GM12878 (cell line): ENCODE results near the gene CYTIP. TPM values are rescaled to one million over a fixed set of nuclear protein-coding genes. Genes with fewer than 3 reads are reported as not detected.

Experiments
- BCL3 ChIP-seq: IDR thresholded peaks from 2 replicates; pipeline ENCODE4 v1.6.1; 2011; ENCODE audit warnings: borderline replicate concordance, low read depth, mild to moderate bottlenecking, moderate library complexity, low read length; ENCODE audit not compliant: insufficient read depth, poor library complexity, severe bottlenecking
- CBX5 ChIP-seq: sonication (generic); IDR thresholded peaks from 2 replicates; pipeline ENCODE4 v1.6.1; 2016; ENCODE audit warnings: low read depth, moderate library complexity, mild to moderate bottlenecking, inconsistent platforms
- FOS ChIP-seq: IDR thresholded peaks from 3 replicates; pipeline ENCODE4 v1.6.1; 2011; ENCODE audit warnings: borderline replicate concordance; ENCODE audit not compliant: insufficient read length; ENCODE audit errors: extremely low read depth
- HSF1 ChIP-seq: fragments of 150-350 bp; IDR thresholded peaks from 2 replicates; pipeline ENCODE4 v1.6.1; 2014; ENCODE audit warnings: mild to moderate bottlenecking, low read depth, low read length
- JUND ChIP-seq: IDR thresholded peaks from 2 replicates; pipeline ENCODE4 v1.6.1; 2012; ENCODE audit warnings: low read depth, mild to moderate bottlenecking, low read length, improper control_type of control experiment, moderate library complexity
- KDM1A ChIP-seq: fragments of 200-600 bp; sonication (generic); IDR thresholded peaks from 2 replicates; pipeline ENCODE4 v1.6.1; 2016; ENCODE audit warnings: borderline replicate concordance
- MEF2A ChIP-seq: IDR thresholded peaks from 2 replicates; pipeline ENCODE4 v1.6.1; 2011; ENCODE audit warnings: low read depth, mild to moderate bottlenecking, low read length, moderate library complexity; ENCODE audit not compliant: insufficient read depth
- NR2F1 ChIP-seq: fragments of 450-650 bp; conservative IDR thresholded peaks from 2 replicates; pipeline ENCODE4 v1.6.1; 2017; ENCODE audit warnings: mild to moderate bottlenecking
- NRF1 ChIP-seq: conservative IDR thresholded peaks from 2 replicates; pipeline ENCODE4 v1.6.1; 2011; ENCODE audit warnings: mild to moderate bottlenecking, low read depth, low read length, improper control_type of control experiment
- RFX5 ChIP-seq: IDR thresholded peaks from 2 replicates; pipeline ENCODE4 v1.6.1; 2011; ENCODE audit warnings: low read depth, low read length, improper control_type of control experiment
- SREBF1 ChIP-seq: IDR thresholded peaks from 2 replicates; pipeline ENCODE4 v1.6.1; 2012; ENCODE audit warnings: mild to moderate bottlenecking, low read length
- SRF ChIP-seq, 2 experiments: IDR thresholded peaks; 2 replicates each; pipeline ENCODE4 v1.6.1; 2011; ENCODE audit warnings: low read depth in 2 of 2, low read length in 2 of 2, mild to moderate bottlenecking in 1 of 2, moderate library complexity in 1 of 2
- STAT3 ChIP-seq: IDR thresholded peaks from 2 replicates; pipeline ENCODE4 v1.6.1; 2011; ENCODE audit warnings: low read depth, low read length, improper control_type of control experiment
- WRNIP1 ChIP-seq: IDR thresholded peaks from 2 replicates; pipeline ENCODE4 v1.6.1; 2011; ENCODE audit warnings: low read depth, low read length, improper control_type of control experiment, borderline replicate concordance
- ZBTB4 ChIP-seq: fragments of 450-650 bp; formaldehyde crosslinking; IDR thresholded peaks from 2 replicates; pipeline ENCODE4 v1.4.0; 2022; ENCODE audit warnings: mild to moderate bottlenecking, moderate library complexity
- ZNF24 ChIP-seq: fragments of 450-650 bp; IDR thresholded peaks from 2 replicates; pipeline ENCODE4 v1.6.1; 2017; ENCODE audit warnings: antibody characterized with exemption, mild to moderate bottlenecking
- ZZZ3 ChIP-seq: IDR thresholded peaks from 2 replicates; pipeline ENCODE4 v1.6.1; 2011; ENCODE audit warnings: low read depth; ENCODE audit not compliant: control insufficient read depth, insufficient read length
- polyA plus RNA-seq, 11 experiments: library from polyadenylated mRNA; depleted of rRNA in 4 of 11; unstranded in 6 of 11; stranded (reverse) in 5 of 11; fragments of >200 nt; fragmentation: Nextera tagmentation in 4 of 11; fragmentation: Illumina TruSeq in 1 of 11; extraction: Ambion mirVana in 4 of 11; extraction: Trizol in 1 of 11; gene quantifications; 1 replicate in 1 of 11; 2 replicates in 10 of 11; pipeline versions ENCODE4 v1.2.1 to v1.2.3, GENCODE V29; 2011 to 2016; ENCODE audit warnings: inconsistent platforms in 2 of 11, missing spikeins in 2 of 11, low read depth in 1 of 11
- total RNA-seq, 4 experiments: library from RNA; depleted of rRNA in 3 of 4; stranded (reverse); fragments of >200 nt in 3 of 4; fragmentation: Illumina TruSeq in 1 of 4; extraction: Trizol in 1 of 4; gene quantifications; 2 replicates each; pipeline versions ENCODE4 v1.2.1 to v1.2.3, GENCODE V29; 2013 to 2021
- TF ChIP-seq, protein P1 (sequence below): fragments of 450-650 bp; IDR thresholded peaks from 2 replicates; pipeline ENCODE4 v1.6.1; 2017; ENCODE audit warnings: mild to moderate bottlenecking, low read depth, inconsistent platforms; ENCODE audit not compliant: poor library complexity, severe bottlenecking
- TF ChIP-seq, protein P2 (sequence below): fragments of 450-650 bp; IDR thresholded peaks from 2 replicates; pipeline ENCODE4 v1.6.1; 2016; ENCODE audit warnings: mild to moderate bottlenecking

The CYTIP gene
- total and polyA plus RNA-seq, 10 of the 15 experiments (the other 5 are each of a cell fraction or from before 2014, with no cell fraction given): 55.1 to 178 (median 73.4) TPM

GRCh38 chr2:157468931-157469708, 25.2 kb upstream of the CYTIP start (continued):
- TF ChIP-seq, protein P1, sequence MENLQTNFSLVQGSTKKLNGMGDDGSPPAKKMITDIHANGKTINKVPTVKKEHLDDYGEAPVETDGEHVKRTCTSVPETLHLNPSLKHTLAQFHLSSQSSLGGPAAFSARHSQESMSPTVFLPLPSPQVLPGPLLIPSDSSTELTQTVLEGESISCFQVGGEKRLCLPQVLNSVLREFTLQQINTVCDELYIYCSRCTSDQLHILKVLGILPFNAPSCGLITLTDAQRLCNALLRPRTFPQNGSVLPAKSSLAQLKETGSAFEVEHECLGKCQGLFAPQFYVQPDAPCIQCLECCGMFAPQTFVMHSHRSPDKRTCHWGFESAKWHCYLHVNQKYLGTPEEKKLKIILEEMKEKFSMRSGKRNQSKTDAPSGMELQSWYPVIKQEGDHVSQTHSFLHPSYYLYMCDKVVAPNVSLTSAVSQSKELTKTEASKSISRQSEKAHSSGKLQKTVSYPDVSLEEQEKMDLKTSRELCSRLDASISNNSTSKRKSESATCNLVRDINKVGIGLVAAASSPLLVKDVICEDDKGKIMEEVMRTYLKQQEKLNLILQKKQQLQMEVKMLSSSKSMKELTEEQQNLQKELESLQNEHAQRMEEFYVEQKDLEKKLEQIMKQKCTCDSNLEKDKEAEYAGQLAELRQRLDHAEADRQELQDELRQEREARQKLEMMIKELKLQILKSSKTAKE: peak; percentile 91
- TF ChIP-seq ZBTB4: no peak
- peak; percentile 43 for TF ChIP-seq CBX5
- TF ChIP-seq SRF (IDR thresholded peaks at IDR 0.05; ENCODE audit: low read depth in 2 of 2, low read length in 2 of 2): peak in 1 of 2 experiments; percentile 67; a peak in 1 of 4 replicates
- peak; percentile 47; the same call in 1 of the 2 replicates for TF ChIP-seq ZNF24
- no peak for TF ChIP-seq FOS
- TF ChIP-seq BCL3: peak; percentile 93
- no peak for TF ChIP-seq NR2F1
- TF ChIP-seq STAT3: peak; percentile 97
- no peak for TF ChIP-seq RFX5
- no peak for TF ChIP-seq KDM1A
- no peak for TF ChIP-seq HSF1
- TF ChIP-seq, protein P2, sequence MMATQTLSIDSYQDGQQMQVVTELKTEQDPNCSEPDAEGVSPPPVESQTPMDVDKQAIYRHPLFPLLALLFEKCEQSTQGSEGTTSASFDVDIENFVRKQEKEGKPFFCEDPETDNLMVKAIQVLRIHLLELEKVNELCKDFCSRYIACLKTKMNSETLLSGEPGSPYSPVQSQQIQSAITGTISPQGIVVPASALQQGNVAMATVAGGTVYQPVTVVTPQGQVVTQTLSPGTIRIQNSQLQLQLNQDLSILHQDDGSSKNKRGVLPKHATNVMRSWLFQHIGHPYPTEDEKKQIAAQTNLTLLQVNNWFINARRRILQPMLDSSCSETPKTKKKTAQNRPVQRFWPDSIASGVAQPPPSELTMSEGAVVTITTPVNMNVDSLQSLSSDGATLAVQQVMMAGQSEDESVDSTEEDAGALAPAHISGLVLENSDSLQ: peak; percentile 82
- no peak for TF ChIP-seq SREBF1
- TF ChIP-seq NRF1: no peak
- no peak for TF ChIP-seq WRNIP1
- peak; percentile 66 for TF ChIP-seq JUND
- no peak for TF ChIP-seq ZZZ3
- peak; percentile 98 for TF ChIP-seq MEF2A
